Activated B cell treated with CpG ODN at 0.5 μM for 24 hours (primary cell): Measurements from ENCODE around the gene AFDN. TPM values are rescaled to one million over a fixed set of nuclear protein-coding genes. Genes with fewer than 3 reads are reported as not detected.

Experiments
- ATAC-seq: fragments of 200-7000 bp; cut with Tn5 transposase; one replicate; pipeline ENCODE4 v1.10.0; 2021; ENCODE audit warnings: low read depth, mild to moderate bottlenecking, moderate library complexity
- CTCF ChIA-PET: fragments of 350-600 bp; sonication (Branson Sonifier 250); formaldehyde crosslinking; loops from one replicate; lab custom pipeline; 2021; ENCODE audit warnings: antibody characterized with exemption; lab: Charles Lee
- POLR2A ChIA-PET: fragments of 350-600 bp; sonication (Branson Sonifier 250); formaldehyde crosslinking; loops from one replicate; lab custom pipeline; 2021; ENCODE audit warnings: antibody characterized with exemption; lab: Charles Lee
- DNase-seq: peaks from one replicate; pipeline ENCODE4 v3.0.0; 2022
- H3K27ac Mint-ChIP-seq: one replicate; pipeline ENCODE4 v1.8.0; 2020; ENCODE audit warnings: mixed read lengths
- H3K27me3 Mint-ChIP-seq: one replicate; pipeline ENCODE4 v1.8.0; 2021; ENCODE audit warnings: mixed read lengths
- H3K36me3 Mint-ChIP-seq: one replicate; pipeline ENCODE4 v1.8.0; 2021; ENCODE audit warnings: low read depth, mixed read lengths
- H3K4me1 Mint-ChIP-seq: one replicate; pipeline ENCODE4 v1.8.0; 2021; ENCODE audit warnings: mixed read lengths
- H3K4me3 Mint-ChIP-seq: one replicate; pipeline ENCODE4 v1.8.0; 2020; ENCODE audit warnings: mild to moderate bottlenecking, mixed read lengths
- H3K9me3 Mint-ChIP-seq: one replicate; pipeline ENCODE4 v1.8.0; 2020; ENCODE audit warnings: mixed read lengths
- CTCF ChIP-seq: fragments of 200-600 bp; IDR thresholded peaks from one replicate; pipeline ENCODE4 v1.8.0; 2022; ENCODE audit warnings: antibody characterized with exemption, mild to moderate bottlenecking
- intact Hi-C: fragments of 100-400 bp; cut with micrococcal nuclease; formaldehyde crosslinking; loops from one replicate; pipeline ENCODE4 v1.15.1; 2024
- total RNA-seq: library from RNA; stranded (reverse); gene quantifications from 2 replicates; pipeline ENCODE4 v1.2.3, GENCODE V29; 2022

AFDN gene
- total RNA-seq, 1 donor from 2014 or later = 38.0 TPM

GRCh38 chr6:167781066-167781767 lies 45.5 kb upstream of the AFDN start:
- Mint-ChIP-seq H3K4me1 (no peaks in the 10 kb centered on the region), H3K27ac (no peak overlapping the region), H3K9me3 (no peaks in the 10 kb centered on the region), H3K27me3 (peaks cover 9% of the 10 kb centered on the region), H3K36me3 (no peaks in the 10 kb centered on the region), H3K4me3 (no peak overlapping the region)
- no peak for ATAC-seq
- no peak for DNase-seq
- TF ChIP-seq CTCF = no peak
- CTCF ChIA-PET = no interaction called here
- intact Hi-C loops = no loop called here
- POLR2A ChIA-PET = no interaction called here

GRCh38 chr6:167781868-167782267 lies 44.8 kb upstream of the AFDN start:
- Mint-ChIP-seq H3K9me3 (no peaks in the 10 kb centered on the region), H3K4me3 (no peak overlapping the region), H3K27ac (no peak overlapping the region), H3K4me1 (no peaks in the 10 kb centered on the region), H3K27me3 (peaks cover 6% of the 10 kb centered on the region), H3K36me3 (no peaks in the 10 kb centered on the region)
- ChIA-PET CTCF (no interaction called here), POLR2A (no interaction called here)
- DNase-seq (no peak), ATAC-seq (no peak)
- intact Hi-C loops = no loop called here
- no peak for TF ChIP-seq CTCF

- peaks cover 6% of the 10 kb centered on the region for H3K27me3 Mint-ChIP-seq
- H3K4me3 Mint-ChIP-seq = no peak overlapping the region
- no peaks in the 10 kb centered on the region for H3K4me1 Mint-ChIP-seq
- CTCF ChIA-PET = no interaction called here
- DNase-seq (no peak), ATAC-seq (no peak)
- no peaks in the 10 kb centered on the region for H3K36me3 Mint-ChIP-seq
- TF ChIP-seq CTCF = no peak
- H3K27ac Mint-ChIP-seq = no peak overlapping the region
- POLR2A ChIA-PET = no interaction called here
- intact Hi-C loops = no loop called here
- no peaks in the 10 kb centered on the region for H3K9me3 Mint-ChIP-seq
Measured at GRCh38 chr6:167782698-167783517, 43.8 kb upstream of the AFDN start.

- Mint-ChIP-seq H3K4me1 (peaks cover 3% of the 10 kb centered on the region), H3K27ac (no peak overlapping the region), H3K4me3 (no peak overlapping the region), H3K36me3 (no peaks in the 10 kb centered on the region), H3K9me3 (no peaks in the 10 kb centered on the region), H3K27me3 (peaks cover 13% of the 10 kb centered on the region)
- intact Hi-C loops = no loop called here
- ATAC-seq (no peak), DNase-seq (no peak)
- no peak for TF ChIP-seq CTCF
- POLR2A ChIA-PET = no interaction called here
- CTCF ChIA-PET = no interaction called here
Measured at GRCh38 chr6:167786853-167787675, 39.6 kb upstream of the AFDN start.
